Measurements from ENCODE around the gene ZNF451.

ZNF451 gene

DNA sequence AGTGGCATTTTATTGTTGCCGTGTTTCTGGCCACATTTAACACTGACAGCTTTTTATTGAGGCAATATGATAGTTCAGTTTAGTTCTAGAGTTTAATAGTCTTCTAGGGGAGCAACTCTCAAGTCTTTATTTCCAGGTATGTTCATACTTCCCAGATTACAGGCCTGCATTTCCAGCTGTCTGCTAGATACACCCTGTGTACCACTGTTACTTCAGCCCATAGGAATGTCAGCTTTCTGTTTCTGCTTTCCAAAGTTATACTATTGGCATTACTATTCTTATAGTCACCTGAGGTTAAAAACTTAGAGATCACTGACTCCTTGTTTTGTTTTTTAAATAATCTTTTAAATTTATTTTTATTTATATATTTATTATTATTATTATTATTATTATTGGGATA lies 7.6 kb downstream of the ZNF451 start:
- H3K4me3 ChIP-seq (ENCODE audit: control insufficient read depth, low read depth, low read length) = no peak overlapping the region
- TF ChIP-seq, protein P1, sequence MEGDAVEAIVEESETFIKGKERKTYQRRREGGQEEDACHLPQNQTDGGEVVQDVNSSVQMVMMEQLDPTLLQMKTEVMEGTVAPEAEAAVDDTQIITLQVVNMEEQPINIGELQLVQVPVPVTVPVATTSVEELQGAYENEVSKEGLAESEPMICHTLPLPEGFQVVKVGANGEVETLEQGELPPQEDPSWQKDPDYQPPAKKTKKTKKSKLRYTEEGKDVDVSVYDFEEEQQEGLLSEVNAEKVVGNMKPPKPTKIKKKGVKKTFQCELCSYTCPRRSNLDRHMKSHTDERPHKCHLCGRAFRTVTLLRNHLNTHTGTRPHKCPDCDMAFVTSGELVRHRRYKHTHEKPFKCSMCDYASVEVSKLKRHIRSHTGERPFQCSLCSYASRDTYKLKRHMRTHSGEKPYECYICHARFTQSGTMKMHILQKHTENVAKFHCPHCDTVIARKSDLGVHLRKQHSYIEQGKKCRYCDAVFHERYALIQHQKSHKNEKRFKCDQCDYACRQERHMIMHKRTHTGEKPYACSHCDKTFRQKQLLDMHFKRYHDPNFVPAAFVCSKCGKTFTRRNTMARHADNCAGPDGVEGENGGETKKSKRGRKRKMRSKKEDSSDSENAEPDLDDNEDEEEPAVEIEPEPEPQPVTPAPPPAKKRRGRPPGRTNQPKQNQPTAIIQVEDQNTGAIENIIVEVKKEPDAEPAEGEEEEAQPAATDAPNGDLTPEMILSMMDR (conservative IDR thresholded peaks at IDR 0.05; ENCODE audit: control insufficient read depth, insufficient read depth, low read depth, low read length) = no peak
- no peak for DNase-seq (ENCODE audit: low read depth)

DNA sequence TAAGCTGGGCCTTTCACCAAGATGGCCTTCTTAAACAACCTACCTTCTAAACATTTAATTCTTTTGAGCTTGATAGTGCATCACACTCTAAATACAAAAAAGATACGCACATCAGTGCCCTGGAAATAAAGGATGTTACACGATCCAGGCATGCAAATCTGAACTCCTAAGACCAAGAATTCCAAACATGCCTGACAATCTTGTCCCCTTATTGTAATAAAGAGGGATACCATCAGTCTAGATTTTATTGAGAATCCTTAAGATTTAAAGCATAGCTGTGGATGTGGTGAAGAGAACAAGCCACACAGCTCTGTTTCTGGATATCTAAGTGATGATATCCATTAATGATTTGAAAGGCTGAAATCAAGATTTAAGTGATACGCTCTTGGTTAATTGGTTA lies 13.0 kb downstream of the ZNF451 start:
- DNase-seq (ENCODE audit: low read depth) = no peak
- no peak overlapping the region for H3K4me3 ChIP-seq (ENCODE audit: control insufficient read depth, low read depth, low read length)
- TF ChIP-seq, protein P1 (conservative IDR thresholded peaks at IDR 0.05; ENCODE audit: control insufficient read depth, insufficient read depth, low read depth, low read length) = no peak

DNA sequence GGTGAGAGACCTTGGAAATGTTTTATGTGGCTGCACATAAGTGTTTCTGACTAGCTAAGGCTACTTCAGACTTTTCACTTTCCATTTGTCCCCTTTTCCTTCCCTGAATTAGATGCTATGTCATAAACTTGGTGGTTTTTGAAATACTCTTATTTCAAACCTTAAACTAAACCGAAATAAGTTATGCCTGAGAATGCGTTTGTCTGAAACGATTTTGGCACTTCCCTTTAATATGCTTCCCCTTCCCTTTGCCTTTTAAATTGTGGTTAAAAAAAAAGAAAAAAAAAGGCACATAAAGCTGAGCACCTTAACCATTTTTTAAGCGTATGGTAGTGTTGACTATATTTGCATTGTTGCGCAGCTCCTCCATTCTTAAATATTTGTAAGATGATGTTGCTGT lies 14.3 kb downstream of the ZNF451 start:
- H3K4me3 ChIP-seq (ENCODE audit: control insufficient read depth, low read depth, low read length) = no peak overlapping the region
- TF ChIP-seq, protein P1 (conservative IDR thresholded peaks at IDR 0.05; ENCODE audit: control insufficient read depth, insufficient read depth, low read depth, low read length) = no peak
- DNase-seq (ENCODE audit: low read depth) = no peak

DNA sequence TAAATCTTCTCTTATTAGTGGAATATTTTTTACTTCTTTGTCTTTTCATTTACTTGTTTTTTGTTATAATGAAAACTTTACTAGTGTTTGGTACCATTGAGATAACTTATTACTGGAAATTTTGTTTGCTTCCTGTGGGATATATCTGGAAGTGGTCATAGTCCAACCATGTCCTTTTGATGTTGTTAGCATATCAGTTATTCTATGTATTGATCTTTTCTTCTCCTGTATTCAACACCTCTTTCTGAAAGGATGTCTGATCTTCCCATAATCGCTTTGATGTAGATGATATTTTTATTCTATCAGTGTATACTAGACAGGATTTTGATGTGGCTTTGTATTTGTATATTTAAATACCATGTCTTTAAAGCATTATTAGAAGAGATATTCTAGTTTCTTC lies 17.0 kb downstream of the ZNF451 start:
- no peak for DNase-seq (ENCODE audit: low read depth)
- H3K4me3 ChIP-seq (ENCODE audit: control insufficient read depth, low read depth, low read length) = no peak overlapping the region
- TF ChIP-seq, protein P1 (conservative IDR thresholded peaks at IDR 0.05; ENCODE audit: control insufficient read depth, insufficient read depth, low read depth, low read length) = no peak

DNA sequence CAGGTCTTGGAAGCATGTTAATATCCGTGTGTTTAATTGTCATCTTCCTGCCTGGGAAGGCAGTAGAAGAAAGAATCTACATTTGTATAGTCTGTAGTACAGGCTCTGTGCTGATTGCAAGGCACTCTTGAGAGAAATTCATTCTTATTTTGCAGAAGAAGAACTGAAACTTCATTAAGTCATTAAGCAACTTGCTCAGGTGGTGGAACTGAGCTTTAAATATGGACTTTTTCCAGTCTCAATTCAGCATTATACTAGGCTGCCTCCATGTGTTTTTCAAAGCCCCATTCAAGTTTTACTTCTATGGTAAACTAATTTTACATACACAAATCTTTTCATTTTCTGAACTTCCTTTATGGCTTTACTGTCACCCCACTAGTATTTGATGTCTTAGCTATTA lies 18.7 kb downstream of the ZNF451 start:
- DNase-seq (ENCODE audit: low read depth) = no peak
- TF ChIP-seq, protein P1 (conservative IDR thresholded peaks at IDR 0.05; ENCODE audit: control insufficient read depth, insufficient read depth, low read depth, low read length) = no peak
- no peak overlapping the region for H3K4me3 ChIP-seq (ENCODE audit: control insufficient read depth, low read depth, low read length)

DNA sequence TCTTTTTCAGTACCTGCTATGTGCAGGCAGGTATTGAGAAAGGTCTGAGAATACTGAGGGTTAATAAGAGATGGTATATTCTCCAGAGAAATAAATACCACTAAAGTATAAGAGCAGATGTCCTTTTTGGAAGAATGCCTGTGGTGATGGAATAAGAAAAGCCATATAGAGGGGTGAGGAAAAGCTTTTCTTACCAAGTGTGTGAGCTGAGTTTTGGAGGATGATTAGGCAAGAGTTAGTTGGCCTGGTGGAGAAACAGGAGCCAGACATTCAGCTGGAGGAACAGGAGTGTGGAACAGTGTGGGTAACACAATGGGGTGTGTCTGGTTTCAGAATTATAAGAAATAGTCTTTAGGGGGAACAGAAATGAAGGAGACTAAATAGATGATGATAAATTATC lies 19.9 kb downstream of the ZNF451 start:
- TF ChIP-seq, protein P1 (conservative IDR thresholded peaks at IDR 0.05; ENCODE audit: control insufficient read depth, insufficient read depth, low read depth, low read length) = no peak
- H3K4me3 ChIP-seq (ENCODE audit: control insufficient read depth, low read depth, low read length) = no peak overlapping the region
- DNase-seq (ENCODE audit: low read depth) = peak; percentile 70

DNA sequence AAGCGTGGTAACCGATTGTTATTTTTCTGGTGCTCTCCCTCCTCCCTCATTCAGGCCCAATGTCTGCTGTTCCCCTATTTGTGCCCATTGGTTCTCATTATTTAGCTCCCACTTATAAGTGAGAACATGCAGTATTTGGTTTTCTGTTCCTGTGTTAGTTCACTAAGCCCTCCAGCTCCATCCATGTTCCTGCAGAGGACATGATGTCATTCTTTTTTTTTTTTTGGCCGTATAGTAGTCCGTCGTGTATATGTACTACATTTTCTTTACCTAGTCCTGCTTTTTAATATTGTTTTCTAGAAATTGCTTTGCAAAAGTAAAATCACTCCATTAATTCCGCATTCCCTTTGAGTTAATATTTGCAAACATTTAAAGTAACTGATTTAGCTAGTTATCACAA lies 23.1 kb downstream of the ZNF451 start:
- TF ChIP-seq, protein P1 (conservative IDR thresholded peaks at IDR 0.05; ENCODE audit: control insufficient read depth, insufficient read depth, low read depth, low read length) = no peak
- no peak overlapping the region for H3K4me3 ChIP-seq (ENCODE audit: control insufficient read depth, low read depth, low read length)
- no peak for DNase-seq (ENCODE audit: low read depth)

All from fibroblast of mammary gland (primary cell).